ENCODE measurements around the gene PHF10.

PHF10 gene

DNA sequence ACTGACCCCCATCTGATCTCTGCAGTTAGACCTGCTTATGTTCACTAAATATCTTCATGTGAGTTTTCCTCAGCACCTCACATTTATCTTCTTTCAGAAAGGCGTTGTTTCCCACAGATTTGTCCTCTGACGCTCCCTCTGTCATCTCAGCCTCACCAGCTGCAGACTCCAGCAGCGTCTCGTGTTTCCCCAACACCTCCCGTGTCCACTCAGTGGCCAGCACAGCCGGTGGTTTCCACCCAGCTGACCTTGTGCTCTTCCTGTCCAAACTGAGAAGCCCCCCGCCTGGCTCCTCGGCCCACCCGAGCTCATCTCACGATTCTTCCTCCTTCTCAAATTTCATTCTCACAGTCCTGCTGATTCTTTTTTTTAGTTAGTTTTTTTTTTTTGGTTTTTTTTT, 39.6 kb upstream of the PHF10 start:
- no peaks in the 10 kb centered on the region for H3K9me2 ChIP-seq (replicated peaks; ENCODE audit: insufficient read depth, low read length)
- no peak overlapping the region for H3K9ac ChIP-seq (ENCODE audit: low read length)
- H3K4me2 ChIP-seq (ENCODE audit: low read depth, low read length): no peak overlapping the region
- no peaks in the 10 kb centered on the region for H3K36me3 ChIP-seq (replicated peaks; ENCODE audit: insufficient read depth, low read length)
- H3K79me2 ChIP-seq (ENCODE audit: low read length): no peaks in the 10 kb centered on the region
- no peak overlapping the region for H2AFZ ChIP-seq (ENCODE audit: low read length)
- DNase-seq: no peak
- H3F3A ChIP-seq (ENCODE audit: insufficient read depth, low read length): no peaks in the 10 kb centered on the region
- H3K27me3 ChIP-seq (replicated peaks; ENCODE audit: insufficient read depth, low read length): no peaks in the 10 kb centered on the region
- no peak overlapping the region for H3K4me3 ChIP-seq (ENCODE audit: low read length)
- peaks cover 8% of the 10 kb centered on the region for H3K4me1 ChIP-seq (ENCODE audit: low read length)
- H3K27ac ChIP-seq (ENCODE audit: low read length): no peak overlapping the region
- TF ChIP-seq, protein P1, sequence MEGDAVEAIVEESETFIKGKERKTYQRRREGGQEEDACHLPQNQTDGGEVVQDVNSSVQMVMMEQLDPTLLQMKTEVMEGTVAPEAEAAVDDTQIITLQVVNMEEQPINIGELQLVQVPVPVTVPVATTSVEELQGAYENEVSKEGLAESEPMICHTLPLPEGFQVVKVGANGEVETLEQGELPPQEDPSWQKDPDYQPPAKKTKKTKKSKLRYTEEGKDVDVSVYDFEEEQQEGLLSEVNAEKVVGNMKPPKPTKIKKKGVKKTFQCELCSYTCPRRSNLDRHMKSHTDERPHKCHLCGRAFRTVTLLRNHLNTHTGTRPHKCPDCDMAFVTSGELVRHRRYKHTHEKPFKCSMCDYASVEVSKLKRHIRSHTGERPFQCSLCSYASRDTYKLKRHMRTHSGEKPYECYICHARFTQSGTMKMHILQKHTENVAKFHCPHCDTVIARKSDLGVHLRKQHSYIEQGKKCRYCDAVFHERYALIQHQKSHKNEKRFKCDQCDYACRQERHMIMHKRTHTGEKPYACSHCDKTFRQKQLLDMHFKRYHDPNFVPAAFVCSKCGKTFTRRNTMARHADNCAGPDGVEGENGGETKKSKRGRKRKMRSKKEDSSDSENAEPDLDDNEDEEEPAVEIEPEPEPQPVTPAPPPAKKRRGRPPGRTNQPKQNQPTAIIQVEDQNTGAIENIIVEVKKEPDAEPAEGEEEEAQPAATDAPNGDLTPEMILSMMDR (IDR thresholded peaks at IDR 0.05; ENCODE audit: low read length): no peak
- TF ChIP-seq EZH2phosphoT487 (IDR thresholded peaks at IDR 0.05; ENCODE audit: low read length) (no peak), EZH2 (optimal IDR thresholded peaks at IDR 0.05; ENCODE audit: low read depth, low read length) (no peak)
- H3K9me3 ChIP-seq (replicated peaks; ENCODE audit: insufficient read depth, low read length): no peaks in the 10 kb centered on the region
- no peaks in the 10 kb centered on the region for H4K20me1 ChIP-seq (ENCODE audit: insufficient read depth, low read length)

DNA sequence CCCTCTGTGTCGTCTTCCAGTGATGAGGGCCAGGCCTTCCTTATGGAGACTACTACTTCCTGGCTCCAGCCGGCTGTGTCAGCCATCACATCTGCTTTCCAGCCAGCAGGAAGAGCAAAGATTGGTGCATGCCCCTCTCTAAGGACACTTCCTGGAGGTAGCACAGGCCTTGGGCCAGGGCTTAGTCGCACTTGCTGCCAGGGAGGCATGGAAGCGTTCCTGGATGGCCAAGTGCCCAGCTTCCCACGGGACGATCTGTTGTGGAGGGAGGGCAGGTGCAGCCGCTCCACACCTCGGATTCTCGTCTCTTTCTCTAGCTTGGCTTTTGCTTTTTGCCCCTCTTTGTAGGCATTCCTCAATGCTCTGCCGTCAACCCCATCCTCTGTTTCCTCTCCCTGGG, 39.0 kb upstream of the PHF10 start:
- H3K4me3 ChIP-seq (ENCODE audit: low read length): no peak overlapping the region
- H3K79me2 ChIP-seq (ENCODE audit: low read length): no peaks in the 10 kb centered on the region
- H3F3A ChIP-seq (ENCODE audit: insufficient read depth, low read length): no peaks in the 10 kb centered on the region
- H3K9me3 ChIP-seq (replicated peaks; ENCODE audit: insufficient read depth, low read length): no peaks in the 10 kb centered on the region
- H3K4me2 ChIP-seq (ENCODE audit: low read depth, low read length): no peak overlapping the region
- H3K9me2 ChIP-seq (replicated peaks; ENCODE audit: insufficient read depth, low read length): no peaks in the 10 kb centered on the region
- DNase-seq: no peak
- peaks cover 8% of the 10 kb centered on the region for H3K4me1 ChIP-seq (ENCODE audit: low read length)
- H3K27me3 ChIP-seq (replicated peaks; ENCODE audit: insufficient read depth, low read length): no peaks in the 10 kb centered on the region
- no peak overlapping the region for H3K27ac ChIP-seq (ENCODE audit: low read length)
- no peak overlapping the region for H3K9ac ChIP-seq (ENCODE audit: low read length)
- no peaks in the 10 kb centered on the region for H4K20me1 ChIP-seq (ENCODE audit: insufficient read depth, low read length)
- no peak overlapping the region for H2AFZ ChIP-seq (ENCODE audit: low read length)
- H3K36me3 ChIP-seq (replicated peaks; ENCODE audit: insufficient read depth, low read length): no peaks in the 10 kb centered on the region
- TF ChIP-seq, protein P1 (IDR thresholded peaks at IDR 0.05; ENCODE audit: low read length): no peak
- TF ChIP-seq EZH2 (optimal IDR thresholded peaks at IDR 0.05; ENCODE audit: low read depth, low read length) (no peak), EZH2phosphoT487 (IDR thresholded peaks at IDR 0.05; ENCODE audit: low read length) (no peak)

DNA sequence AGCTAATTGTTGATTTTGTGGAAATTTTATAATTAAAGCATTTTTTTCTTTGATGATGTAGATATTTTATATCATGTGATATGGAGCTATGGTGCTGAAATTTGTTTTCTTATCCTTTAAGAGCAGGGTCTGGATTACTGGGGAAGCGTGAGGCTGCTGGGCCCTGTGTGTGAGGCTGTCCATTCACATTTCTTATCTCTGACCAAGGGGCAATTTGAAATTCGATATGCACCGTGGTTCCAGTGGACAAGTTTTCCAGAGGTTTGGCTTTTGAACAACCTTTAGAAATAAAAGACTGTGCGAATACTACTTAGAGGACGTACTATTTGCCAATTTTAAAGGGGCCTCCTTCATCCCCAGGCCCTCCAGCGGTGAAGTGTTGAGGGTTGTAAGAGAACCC, 30.9 kb upstream of the PHF10 start:
- no peaks in the 10 kb centered on the region for H3K36me3 ChIP-seq (replicated peaks; ENCODE audit: insufficient read depth, low read length)
- no peak overlapping the region for H3K9ac ChIP-seq (ENCODE audit: low read length)
- no peaks in the 10 kb centered on the region for H3K4me1 ChIP-seq (ENCODE audit: low read length)
- no peaks in the 10 kb centered on the region for H3K9me3 ChIP-seq (replicated peaks; ENCODE audit: insufficient read depth, low read length)
- DNase-seq: no peak
- no peaks in the 10 kb centered on the region for H3K27me3 ChIP-seq (replicated peaks; ENCODE audit: insufficient read depth, low read length)
- no peak for TF ChIP-seq EZH2 (optimal IDR thresholded peaks at IDR 0.05; ENCODE audit: low read depth, low read length)
- TF ChIP-seq, protein P1 (IDR thresholded peaks at IDR 0.05; ENCODE audit: low read length): no peak
- TF ChIP-seq EZH2phosphoT487 (IDR thresholded peaks at IDR 0.05; ENCODE audit: low read length): no peak
- no peaks in the 10 kb centered on the region for H3F3A ChIP-seq (ENCODE audit: insufficient read depth, low read length)
- no peaks in the 10 kb centered on the region for H3K9me2 ChIP-seq (replicated peaks; ENCODE audit: insufficient read depth, low read length)
- no peaks in the 10 kb centered on the region for H4K20me1 ChIP-seq (ENCODE audit: insufficient read depth, low read length)
- H3K4me3 ChIP-seq (ENCODE audit: low read length): no peak overlapping the region
- peaks cover 10% of the 10 kb centered on the region for H3K79me2 ChIP-seq (ENCODE audit: low read length)
- H3K27ac ChIP-seq (ENCODE audit: low read length): no peak overlapping the region
- H2AFZ ChIP-seq (ENCODE audit: low read length): no peak overlapping the region
- H3K4me2 ChIP-seq (ENCODE audit: low read depth, low read length): no peak overlapping the region
